HG03108 (cell line): ENCODE data around the gene VAPB.

Experiments used
- ATAC-seq: cut with Tn5 transposase; IDR thresholded peaks from one replicate; pipeline ENCODE4 v1.9.1; 2021; ENCODE audit warnings: moderate library complexity; ENCODE audit not compliant: unreplicated experiment

Gene VAPB

DNA sequence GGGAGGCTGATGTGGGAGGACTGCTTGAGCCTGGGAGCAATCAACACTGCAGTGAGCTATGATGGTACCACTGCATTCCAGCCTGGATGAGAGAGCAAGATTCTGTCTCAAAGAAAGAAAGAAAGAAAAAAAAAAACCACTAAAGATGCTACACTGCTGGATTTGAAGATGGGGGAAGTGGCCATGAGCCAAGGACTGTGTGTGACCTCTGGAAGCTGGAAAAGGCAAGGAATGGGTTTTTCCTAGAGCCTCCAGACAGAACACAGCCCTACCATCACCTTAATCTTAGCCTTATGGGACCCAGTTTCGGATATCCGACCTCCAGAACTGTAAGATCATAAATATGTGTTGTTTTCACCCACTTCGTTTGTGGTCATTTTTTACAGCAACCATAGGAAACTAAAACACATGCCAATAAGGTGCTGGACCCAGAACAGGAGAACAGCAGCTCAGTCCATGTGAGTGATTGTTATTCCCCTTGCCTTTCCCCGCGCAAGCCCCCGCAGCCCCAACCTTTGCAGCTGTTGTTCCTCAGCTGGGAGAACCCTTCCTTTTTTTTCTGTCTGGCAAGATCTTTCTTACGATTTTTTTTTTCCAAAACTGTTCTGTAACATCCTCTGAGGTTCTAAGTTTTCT is 11.1 kb upstream of the VAPB start:
- ATAC-seq: no peak

DNA sequence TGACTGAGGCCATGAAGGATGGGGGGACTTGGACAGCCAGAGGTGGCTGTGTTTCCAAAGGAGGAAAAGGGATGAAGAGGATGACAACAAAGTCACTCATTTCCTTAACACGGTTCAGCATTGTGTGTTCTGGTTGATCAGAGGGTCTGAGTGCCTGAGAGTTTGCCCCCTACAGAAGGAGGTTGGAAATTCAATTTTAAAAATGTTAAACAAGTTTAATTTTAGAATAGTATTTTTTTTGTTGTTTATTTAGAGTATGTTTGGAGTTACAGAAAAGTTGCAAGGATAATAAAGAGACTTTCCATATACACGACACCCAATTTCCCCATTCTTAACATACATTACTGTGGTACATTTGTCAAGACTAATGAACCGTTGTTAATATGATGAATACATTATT is 10.3 kb upstream of the VAPB start:
- no peak for ATAC-seq

DNA sequence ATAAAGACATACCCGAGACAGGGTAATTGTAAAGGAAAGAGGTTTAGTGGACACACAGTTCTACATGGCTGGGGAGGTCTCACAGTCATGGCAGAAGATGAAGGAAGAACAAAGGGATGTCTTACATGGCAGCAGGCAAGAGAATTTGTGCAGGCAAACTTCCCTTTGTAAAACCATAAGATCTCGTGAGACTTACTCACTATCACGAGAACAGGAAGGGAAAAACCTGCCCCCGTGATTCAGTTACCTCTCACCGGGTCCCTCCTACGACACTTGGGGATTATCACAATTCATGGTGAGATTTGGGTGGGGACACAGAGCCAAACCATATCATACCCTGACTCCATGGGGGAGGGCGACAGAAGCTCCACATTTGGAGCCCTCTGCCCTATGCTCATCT is 7.4 kb upstream of the VAPB start:
- no peak for ATAC-seq

DNA sequence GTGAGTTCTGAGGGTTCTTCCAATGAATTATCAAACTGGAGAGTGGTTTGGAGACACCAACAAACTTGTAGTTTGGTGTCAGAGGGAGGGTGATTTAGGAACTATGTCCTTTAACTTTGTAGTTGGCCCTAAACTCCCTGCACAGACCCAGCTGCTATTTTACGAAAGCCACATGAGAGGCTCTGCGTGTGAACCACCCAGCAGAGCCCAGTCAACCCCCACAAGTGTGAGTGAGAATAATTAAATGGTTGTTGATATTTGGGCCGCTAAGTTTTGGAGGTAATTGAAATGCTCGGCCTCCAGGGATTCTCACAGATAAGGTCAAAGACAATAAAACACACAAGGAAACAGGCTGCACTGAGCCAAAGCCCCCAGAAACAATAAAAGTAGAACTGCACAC is 6.9 kb upstream of the VAPB start:
- no peak for ATAC-seq

DNA sequence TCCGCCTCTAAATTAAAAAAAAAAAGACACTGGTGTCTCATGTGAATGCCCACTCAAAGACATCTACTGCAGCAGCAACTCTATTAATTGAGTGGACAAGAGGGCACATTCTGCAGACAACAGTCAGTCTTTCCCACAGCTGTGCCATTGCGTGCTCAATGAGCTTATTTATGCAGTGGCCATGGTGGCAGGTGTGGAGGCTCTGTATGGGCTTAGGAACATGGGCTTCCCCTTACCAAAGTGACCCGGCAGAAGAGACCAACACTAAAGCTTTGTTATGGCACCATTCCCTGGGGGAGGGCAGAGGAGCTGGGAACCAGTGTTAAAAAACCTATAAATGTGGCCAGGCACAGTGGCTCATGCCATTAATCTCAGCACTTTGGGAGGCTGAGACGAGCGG is 4.2 kb upstream of the VAPB start:
- ATAC-seq: no peak

DNA sequence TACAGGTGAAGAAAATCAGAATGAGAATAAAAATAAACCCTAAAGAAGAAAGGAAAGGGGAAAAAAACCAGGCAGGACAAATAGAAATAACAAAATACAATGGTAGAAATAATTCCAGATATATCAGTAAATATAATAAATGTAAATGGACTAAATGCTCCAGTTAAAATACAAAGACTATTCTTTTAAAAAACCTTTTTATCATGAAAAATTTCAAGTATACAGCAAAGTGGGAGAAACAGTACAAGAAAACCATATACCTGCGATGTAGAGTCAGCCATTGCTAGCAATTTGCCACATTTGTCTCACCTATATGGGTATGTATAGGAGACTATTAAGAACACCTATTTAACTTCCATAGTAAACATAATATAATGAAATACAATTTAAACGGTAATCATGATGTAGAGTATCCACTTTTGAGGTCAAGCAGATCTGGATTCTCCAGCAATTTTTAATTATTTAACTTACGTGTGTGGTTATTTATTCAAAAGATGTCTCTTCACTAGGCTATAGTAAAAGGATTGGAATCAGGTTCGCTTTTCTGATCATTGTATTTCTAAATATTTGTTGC is 914 bp upstream of the VAPB start:
- ATAC-seq: no peak

DNA sequence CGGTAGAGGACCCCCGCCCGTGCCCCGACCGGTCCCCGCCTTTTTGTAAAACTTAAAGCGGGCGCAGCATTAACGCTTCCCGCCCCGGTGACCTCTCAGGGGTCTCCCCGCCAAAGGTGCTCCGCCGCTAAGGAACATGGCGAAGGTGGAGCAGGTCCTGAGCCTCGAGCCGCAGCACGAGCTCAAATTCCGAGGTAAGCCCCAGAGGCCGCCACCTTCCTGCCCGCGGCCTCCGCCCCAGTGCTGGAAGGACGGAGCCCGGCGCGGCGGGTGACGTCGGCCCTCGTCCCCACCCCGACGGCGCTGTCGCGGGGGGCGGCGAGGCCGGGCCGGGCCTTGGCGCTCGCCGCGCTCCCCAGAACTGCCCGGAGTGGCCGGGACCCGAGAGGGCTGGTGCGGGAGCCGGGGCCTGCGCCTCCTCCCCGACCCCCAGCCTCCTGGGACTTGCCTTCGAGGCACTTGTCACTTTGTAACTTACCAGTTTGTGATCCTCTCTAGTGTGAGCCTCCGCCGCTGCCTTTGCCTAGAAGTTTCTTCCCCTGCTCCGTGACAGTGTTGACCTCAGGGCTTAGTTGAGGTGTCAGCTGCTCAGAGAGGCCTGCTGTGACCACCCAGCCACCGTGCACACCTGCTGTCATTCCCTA is 417 bp downstream of the VAPB start:
- ATAC-seq: peak; percentile 13

DNA sequence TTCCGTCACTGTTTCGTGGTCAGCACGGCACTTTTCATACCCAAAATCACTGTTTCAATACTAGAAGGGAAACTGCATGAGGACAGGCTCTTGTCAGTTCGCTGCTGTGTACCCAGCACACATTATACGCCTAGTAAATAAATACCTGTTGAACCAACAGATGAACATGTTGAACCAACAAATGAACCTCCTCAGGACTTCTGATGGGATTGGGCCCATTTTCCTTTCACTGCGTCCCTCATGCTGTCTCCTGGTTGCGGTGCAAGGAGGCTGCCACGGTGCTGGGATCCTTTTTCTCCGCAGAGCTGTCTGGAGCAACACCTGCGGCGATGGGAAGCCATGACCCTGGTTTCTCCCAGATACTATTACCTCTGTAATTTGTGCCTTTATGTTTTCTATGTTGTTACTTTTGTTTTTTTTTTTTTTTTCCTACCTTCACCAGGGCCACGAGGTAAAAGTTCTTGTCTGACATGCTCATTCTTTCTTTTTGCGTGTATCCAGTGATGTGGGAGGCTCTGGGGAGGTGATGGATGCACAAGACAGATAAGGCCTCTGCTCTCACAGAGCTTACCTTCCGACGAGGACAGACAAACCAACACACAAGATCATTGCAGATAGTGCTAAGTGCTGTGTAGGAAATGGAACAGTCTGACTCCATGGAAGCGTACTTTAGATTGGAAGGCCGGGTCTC is 1.1 kb downstream of the VAPB start:
- no peak for ATAC-seq

DNA sequence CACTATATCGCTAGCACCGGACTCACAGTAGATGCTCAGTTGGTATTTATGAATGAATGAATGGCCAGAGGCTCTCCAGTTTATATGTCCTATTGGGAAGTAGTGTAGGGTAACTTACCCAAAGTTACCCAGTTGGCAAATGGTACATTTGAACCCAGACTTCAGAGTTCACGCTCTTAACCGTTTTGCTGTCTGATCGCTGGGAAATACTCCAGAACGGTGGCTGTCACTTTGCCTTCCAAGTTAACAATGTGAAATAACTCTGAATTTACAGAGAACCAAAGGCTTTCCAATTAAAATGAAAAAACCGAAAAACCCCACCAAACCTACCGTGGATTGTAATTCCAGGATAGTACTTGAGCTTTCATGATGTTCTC is 1.6 kb downstream of the VAPB start:
- ATAC-seq: no peak

DNA sequence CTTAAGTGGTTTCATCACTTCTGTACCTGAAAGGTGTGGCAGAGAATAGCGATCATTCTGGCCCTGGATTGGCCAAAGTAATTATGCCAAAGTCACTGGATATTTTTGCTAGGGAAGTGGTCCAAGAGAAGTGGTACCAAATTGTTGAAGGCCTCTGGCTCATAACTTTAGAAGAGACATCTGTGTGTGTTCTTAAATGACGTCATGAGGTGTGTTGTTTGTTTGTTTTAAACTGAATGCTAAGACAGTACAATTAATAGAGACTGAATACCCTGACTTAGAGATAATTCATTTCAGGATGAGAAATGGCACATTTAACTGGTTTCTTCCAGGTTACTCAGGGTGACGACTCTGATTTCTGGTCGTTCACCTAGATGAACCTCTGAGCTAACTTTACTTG is 3.3 kb downstream of the VAPB start:
- ATAC-seq: no peak

DNA sequence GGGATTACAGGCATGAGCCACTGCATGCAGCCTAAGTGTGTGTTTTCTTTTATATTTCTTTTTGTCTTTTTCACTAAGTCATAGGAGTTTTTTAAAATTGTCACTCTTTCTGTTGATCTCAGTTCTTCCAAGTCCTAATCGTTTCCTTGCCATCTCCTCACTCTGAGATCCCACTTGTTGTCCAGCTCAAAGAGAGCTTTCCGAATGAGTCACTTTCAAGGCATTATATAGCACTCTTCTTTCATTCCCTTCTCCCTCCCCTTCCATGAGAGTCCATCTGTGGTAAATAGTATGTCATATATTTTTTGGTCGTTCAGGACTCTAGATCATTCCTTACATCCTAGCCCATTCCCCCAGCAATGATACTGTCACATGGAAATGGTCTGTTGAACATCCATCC is 4.3 kb downstream of the VAPB start:
- ATAC-seq: no peak

DNA sequence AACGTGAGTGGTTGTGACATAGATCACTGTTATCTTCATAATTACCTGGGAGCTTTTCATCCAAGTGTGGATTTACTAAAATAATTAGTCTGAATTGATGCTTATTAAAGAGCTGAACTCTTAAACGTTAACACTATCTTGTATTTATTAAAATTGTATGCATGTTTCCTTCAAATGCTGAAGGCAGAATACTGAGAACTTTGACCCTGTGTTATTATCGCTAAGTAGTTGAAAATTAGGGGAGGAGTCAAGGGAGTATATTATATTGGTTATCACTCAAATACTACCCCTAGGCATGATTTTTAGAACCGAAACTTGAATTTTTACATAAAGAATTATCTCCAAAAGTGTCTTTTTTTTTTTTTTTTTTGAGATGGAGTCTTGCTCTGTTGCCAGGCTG is 5.8 kb downstream of the VAPB start:
- ATAC-seq: no peak

DNA sequence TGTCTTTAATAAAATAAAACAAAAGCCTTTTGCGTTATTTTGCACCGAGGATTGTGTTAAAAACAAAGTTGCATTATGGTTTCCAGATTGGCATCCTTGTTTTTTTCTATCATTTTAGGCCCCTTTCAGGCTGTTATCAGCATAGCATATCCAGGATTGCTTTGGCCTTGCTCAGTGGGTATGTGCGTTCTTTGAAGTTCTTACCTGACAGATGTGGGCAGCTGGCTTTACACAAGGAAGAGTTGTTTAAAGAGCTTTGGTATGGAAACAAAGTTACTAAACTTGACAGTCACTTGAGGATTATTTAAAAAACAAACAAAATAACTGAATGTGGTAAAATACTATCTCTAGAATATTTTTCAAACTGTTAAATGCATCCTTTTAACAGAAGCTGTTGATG is 6.6 kb downstream of the VAPB start:
- ATAC-seq: no peak

DNA sequence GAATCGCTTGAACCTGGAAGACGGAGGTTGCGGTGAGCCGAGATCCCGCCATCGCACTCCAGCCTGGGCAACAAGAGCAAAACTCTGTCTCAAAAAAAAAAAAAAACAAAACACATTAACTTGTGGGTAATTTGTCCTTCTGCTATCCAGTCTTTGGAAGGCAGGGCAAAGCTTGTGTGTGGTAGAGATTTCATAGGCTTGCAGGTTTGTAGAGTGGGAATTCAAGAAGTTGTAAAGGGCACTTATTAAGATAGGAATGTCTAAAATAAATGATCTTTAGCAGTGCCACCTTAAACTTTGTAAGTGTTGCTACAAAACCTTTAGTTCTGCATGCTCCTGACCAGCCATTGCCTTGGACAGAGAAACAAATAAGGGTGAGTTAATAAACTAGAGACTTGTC is 8.4 kb downstream of the VAPB start:
- no peak for ATAC-seq

DNA sequence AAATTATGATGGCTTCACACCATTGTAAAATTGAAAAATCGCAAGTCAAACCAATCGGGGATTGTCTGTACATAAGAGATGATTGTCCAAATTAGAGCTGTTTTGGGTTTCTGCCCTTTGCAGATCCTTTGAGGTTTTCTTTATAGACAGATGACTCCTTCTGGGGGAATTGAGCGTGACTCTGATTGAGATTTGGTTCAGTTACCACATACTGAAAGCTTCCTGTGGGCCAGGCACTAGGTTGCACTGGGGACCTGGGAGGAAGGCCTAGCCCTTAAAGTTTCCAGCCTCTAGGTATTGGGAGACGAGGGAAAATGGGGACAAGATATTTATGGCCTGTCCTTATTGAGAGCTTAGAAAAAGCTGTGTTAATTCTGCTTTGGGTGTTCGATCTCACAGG is 9.2 kb downstream of the VAPB start:
- no peak for ATAC-seq

DNA sequence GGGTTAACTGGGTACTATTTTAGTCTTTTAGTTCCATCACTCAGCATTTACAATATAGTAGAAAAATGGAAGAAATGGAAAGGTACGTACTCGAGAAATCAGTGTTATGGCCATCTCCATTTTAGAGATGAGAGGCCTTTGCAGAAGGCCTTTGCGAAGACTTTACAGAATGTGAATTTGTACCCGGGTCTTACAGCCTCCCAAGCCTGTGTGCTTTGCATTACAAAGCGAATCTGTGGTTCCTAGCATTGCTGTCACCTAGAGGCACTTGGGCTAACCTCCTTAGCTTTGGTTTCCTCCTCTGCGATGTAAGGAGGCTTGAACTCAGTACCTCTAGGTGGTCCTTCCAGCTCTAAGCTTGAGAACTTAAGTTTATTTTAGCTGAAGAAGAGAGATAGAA is 10.9 kb downstream of the VAPB start:
- no peak for ATAC-seq

DNA sequence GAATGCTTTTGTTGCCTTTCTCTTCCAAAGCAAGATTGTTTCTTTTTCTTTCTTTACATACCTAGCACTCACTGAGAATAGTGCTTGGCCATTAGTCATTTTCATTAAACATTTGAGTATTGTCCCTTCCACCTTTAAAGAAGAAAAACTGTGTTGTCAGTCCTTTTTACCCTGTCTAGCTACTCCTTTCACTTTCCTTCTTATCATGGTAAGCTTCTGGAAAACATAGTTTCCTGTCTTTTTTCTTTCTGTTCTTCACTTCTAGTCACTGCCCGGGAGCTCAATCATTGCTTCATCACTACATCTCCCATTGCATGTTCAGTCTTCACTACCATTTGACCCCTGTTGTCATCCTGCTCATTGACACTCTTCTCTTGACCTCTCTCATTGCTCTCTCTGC is 12.1 kb downstream of the VAPB start:
- ATAC-seq: no peak

DNA sequence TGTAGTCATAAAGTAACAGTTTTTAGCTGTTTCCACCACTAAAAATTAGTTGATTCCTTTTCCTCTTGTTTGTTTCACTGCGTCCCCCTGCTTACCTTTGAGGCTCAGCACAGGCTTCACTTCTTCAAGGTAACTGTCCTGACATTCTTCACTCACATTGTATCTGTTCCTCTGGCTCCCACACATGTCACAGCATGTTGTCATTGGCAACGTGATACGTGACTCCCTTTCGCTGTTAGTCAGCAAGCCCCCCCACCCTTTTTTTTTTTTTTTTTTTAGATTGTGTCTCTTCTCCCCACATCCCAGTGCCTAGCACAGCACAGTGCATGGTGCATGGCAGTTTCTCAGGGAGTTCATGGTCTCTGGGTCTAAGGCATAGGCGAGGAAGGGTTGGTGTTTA is 13.3 kb downstream of the VAPB start:
- ATAC-seq: no peak

DNA sequence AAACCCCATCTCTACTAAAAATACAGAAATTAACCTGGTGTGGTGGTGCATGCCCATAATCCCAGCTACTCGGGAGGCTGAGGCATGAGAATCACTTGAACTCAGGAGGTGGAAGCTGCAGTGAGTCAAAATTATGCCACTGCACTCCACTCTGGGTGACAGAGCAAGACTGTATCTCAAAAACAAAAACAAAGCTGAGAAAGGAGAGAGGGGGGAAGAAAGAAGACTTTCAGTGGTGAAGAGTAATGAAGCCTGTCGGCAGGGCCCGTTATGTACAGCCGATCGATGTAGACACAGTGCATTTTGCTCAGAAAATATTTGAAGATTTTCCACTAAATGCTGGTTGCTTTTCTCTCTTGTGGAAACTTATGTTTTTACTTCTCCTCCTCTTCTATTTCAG is 13.8 kb downstream of the VAPB start:
- ATAC-seq: peak; percentile 70

DNA sequence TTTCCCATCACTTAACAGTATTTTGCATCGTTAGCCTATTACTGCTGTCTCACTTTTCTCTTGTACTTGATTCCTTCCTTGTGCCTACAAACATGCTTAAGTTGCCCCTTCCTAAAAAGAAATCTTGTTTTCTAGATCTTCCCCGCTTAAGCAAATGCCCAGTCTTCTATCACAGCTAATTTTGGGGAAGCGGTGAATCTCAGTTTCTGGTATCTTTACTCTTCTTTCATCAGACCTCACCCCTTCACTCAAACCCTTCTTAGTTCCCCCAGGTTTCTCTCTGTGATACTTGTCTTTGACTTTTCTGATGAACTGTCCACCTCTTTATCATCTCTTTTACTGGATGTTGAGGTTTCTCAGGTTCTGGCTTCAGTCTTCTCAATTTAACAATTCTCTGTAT is 14.2 kb downstream of the VAPB start:
- ATAC-seq: peak; percentile 43

DNA sequence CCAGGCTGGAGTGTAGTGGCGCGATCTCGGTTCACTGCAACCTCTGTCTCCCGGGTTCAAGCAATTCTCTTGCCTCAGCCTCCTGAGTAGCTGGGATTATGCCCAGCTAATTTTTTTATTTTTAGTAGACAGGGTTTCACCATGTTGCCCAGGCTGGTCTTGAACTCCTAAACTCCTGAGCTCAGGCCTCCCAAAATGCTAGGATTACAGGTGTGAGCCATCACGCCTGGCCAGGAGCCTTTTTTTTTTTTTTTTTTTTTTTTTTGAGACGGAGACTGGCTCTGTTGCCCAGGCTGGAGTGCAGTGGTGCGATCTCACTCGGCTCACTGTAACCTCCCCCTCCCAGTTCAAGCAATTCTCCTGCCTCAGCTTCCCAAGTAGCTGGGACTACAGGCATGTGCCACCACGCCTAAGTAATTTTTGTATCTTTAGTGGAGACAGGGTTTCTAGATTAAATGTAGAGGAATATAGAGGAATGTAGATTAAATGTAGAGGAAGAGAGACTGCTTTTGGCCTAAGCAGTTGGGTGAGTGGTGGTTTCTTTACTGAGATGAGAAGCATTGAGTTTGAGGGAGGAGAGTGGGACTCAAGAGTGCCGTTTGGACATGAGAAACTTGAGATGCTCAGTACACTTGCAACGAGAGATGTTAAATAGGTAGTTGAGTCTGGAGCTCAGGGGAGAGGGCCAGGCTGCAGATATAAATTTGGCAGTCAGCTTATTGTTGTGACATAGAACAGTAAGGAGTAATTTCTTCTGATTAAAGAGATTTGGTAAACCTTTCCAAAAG is 16.7 kb downstream of the VAPB start:
- no peak for ATAC-seq
